ENCODE measurements around the gene ISYNA1. TPM values are rescaled to one million over a fixed set of nuclear protein-coding genes. Genes with fewer than 3 reads are reported as not detected.
"Not testable (repeated sequence)": the region's sequence is repeated elsewhere in the genome, so short reads cannot be mapped to it uniquely, and the experiment has no call there.

Gene ISYNA1
- total and polyA plus RNA-seq, 2 donors (not counting 1 experiment from before 2014, with no cell fraction given), result 22.6 to 28.3 TPM

DNA sequence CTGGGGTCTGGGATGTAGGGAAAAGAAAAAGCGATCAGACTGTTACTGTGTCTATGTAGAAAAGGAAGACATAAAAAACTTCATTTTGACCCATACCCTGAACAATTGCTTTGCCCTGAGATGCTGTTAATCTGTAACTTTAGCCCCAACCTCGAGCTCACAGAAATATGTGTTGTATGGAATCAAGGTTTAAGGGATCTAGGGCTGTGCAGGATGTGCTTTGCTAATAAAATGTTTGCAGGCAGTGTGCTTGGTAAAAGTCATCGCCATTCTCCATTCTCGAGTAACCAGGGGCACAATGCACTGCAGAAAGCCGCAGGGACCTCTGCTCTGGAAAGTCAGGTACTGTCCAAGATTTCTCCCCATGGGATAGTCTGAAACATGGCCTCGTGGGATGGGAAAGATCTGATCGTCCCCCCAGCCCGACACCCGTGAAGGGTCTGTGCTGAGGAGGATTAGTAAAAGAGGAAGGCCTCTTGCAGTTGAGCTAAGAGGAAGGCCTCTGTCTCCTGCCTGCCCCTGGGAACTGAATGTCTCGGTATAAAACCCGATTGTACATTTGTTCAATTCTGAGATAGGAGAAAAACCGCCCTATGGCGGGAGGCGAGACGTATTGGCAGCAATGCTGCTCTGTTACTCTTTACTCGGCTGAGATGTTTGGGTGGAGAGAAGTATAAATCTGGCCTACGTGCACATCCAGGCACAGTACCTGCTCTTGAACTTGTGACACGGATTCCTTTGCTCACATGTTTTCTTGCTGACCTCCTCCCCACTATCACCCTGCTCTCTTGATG is 35.3 kb downstream of the ISYNA1 start:
- H3K9me3 Mint-ChIP-seq (ENCODE audit: insufficient read depth); DNase-seq; ATAC-seq (ENCODE audit: low read depth); H3K27me3 Mint-ChIP-seq; H3K27me3 ChIP-seq (replicated peaks in 1 of 4; ENCODE audit: control extremely low read depth in 1 of 4, control insufficient read depth in 3 of 4, insufficient read depth in 4 of 4, low read length in 3 of 4); H3K9ac ChIP-seq (ENCODE audit: low read length); H4K20me1 ChIP-seq (ENCODE audit: control insufficient read depth, insufficient read depth, low read length, poor library complexity, severe bottlenecking); H2AFZ ChIP-seq (ENCODE audit: insufficient read depth, low read depth, low read length, poor library complexity, severe bottlenecking); H3K79me2 ChIP-seq (ENCODE audit: control insufficient read depth, insufficient read depth, low read length); H3K9me3 ChIP-seq (ENCODE audit: control extremely low read depth in 1 of 3, control insufficient read depth in 2 of 3, insufficient read depth in 1 of 3, low read length in 2 of 3); H3K36me3 ChIP-seq (replicated peaks in 1 of 2; ENCODE audit: control extremely low read depth in 1 of 2, control insufficient read depth in 1 of 2, extremely low read depth in 1 of 2, insufficient read depth in 2 of 2, low read length in 1 of 2); intact Hi-C loops (cut with micrococcal nuclease); H3K4me3 ChIP-seq (ENCODE audit: control extremely low read depth in 1 of 5, extremely low read depth in 1 of 5, insufficient read depth in 1 of 5, low read depth in 2 of 5, low read length in 4 of 5): not testable (repeated sequence)
- Histone ChIP-seq H3K4me1 (ENCODE audit: control insufficient read depth in 2 of 2, insufficient read depth in 2 of 2, low read length in 2 of 2) (peaks cover 20 to 32% of the 10 kb centered on the region in 2 donors), H3K4me2 (replicated peaks; ENCODE audit: low read depth, low read length, poor library complexity, severe bottlenecking) (peak overlapping the region; percentile 61), H3K27ac (ENCODE audit: low read length in 2 of 2) (peak overlapping the region; percentile 60 to 65)
- Mint-ChIP-seq H3K4me1 (peaks cover 34% of the 10 kb centered on the region), H3K27ac (peak overlapping the region; percentile 89), H3K4me3 (peak overlapping the region; percentile 60)
- CTCF ChIA-PET, result interaction anchor here (1.2 to 12.4 kb wide), 7 partner anchors 8 to 195 kb away, joined by 3 to 112 read pairs (median 6); partner anchors contain the start of gene SSBP4
- POLR2A ChIA-PET, result interaction anchor here (0.9 to 2.0 kb wide), 4 partner anchors 12 to 121 kb away, joined by 3 to 9 read pairs (median 5); partner anchors contain the start of genes JUND and SSBP4
- 38% methylated on average over 15 of the region's 18 CpGs for WGBS (ENCODE audit: insufficient coverage)

GRCh38 chr19:18401580-18402112 is 36.3 kb downstream of the ISYNA1 start:
- Histone ChIP-seq H4K20me1 (ENCODE audit: control insufficient read depth, insufficient read depth, low read length, poor library complexity, severe bottlenecking) (no peaks in the 10 kb centered on the region), H3K27ac (ENCODE audit: low read length in 2 of 2) (peak overlapping the region; percentile 60 to 65), H3K27me3 (replicated peaks in 1 of 4; ENCODE audit: control extremely low read depth in 1 of 4, control insufficient read depth in 3 of 4, insufficient read depth in 4 of 4, low read length in 3 of 4) (peaks cover 0 to 2% (median 0%) of the 10 kb centered on the region in 4 experiments), H3K9ac (ENCODE audit: low read length) (no peak overlapping the region), H3K4me2 (replicated peaks; ENCODE audit: low read depth, low read length, poor library complexity, severe bottlenecking) (peak overlapping the region; percentile 61), H3K79me2 (ENCODE audit: control insufficient read depth, insufficient read depth, low read length) (peaks cover 8% of the 10 kb centered on the region), H2AFZ (ENCODE audit: insufficient read depth, low read depth, low read length, poor library complexity, severe bottlenecking) (no peak overlapping the region), H3K36me3 (replicated peaks in 1 of 2; ENCODE audit: control extremely low read depth in 1 of 2, control insufficient read depth in 1 of 2, extremely low read depth in 1 of 2, insufficient read depth in 2 of 2, low read length in 1 of 2) (no peaks in the 10 kb centered on the region), H3K4me1 (ENCODE audit: control insufficient read depth in 2 of 2, insufficient read depth in 2 of 2, low read length in 2 of 2) (peaks cover 28 to 41% of the 10 kb centered on the region in 2 donors), H3K4me3 (ENCODE audit: control extremely low read depth in 1 of 5, extremely low read depth in 1 of 5, insufficient read depth in 1 of 5, low read depth in 2 of 5, low read length in 4 of 5) (no peak overlapping the region), H3K9me3 (ENCODE audit: control extremely low read depth in 1 of 3, control insufficient read depth in 2 of 3, insufficient read depth in 1 of 3, low read length in 2 of 3) (peaks cover 0 to 5% (median 0%) of the 10 kb centered on the region in 3 donors)
- Mint-ChIP-seq H3K4me3 (peak overlapping the region; percentile 46), H3K27ac (peak overlapping the region; percentile 86), H3K27me3 (no peaks in the 10 kb centered on the region), H3K4me1 (peaks cover 40% of the 10 kb centered on the region), H3K9me3 (ENCODE audit: insufficient read depth) (no peaks in the 10 kb centered on the region)
- intact Hi-C loops (cut with micrococcal nuclease), result loop anchor here (1.0 kb wide), 1 partner anchor 9 kb away; no protein-coding TSS in a partner anchor
- WGBS (ENCODE audit: insufficient coverage), result 20% methylated on average over 7 of the region's 7 CpGs
- DNase-seq (peak; percentile 63), ATAC-seq (ENCODE audit: low read depth) (peak; percentile 73)
- ChIA-PET CTCF (interaction anchor here (0.7 to 12.4 kb wide), 8 partner anchors 9 to 194 kb away, joined by 3 to 112 read pairs (median 6); partner anchors contain the start of gene SSBP4), POLR2A (interaction anchor here (0.6 to 2.0 kb wide), 6 partner anchors 9 to 120 kb away, joined by 3 to 9 read pairs (median 5); partner anchors contain the start of genes JUND and SSBP4)
- TF ChIP-seq CTCF (IDR thresholded peaks at IDR 0.05), result peak; percentile 19
- no peak for TF ChIP-seq EZH2 (IDR thresholded peaks at IDR 0.05; ENCODE audit: borderline replicate concordance, insufficient read depth, low read depth, low read length, poor library complexity, severe bottlenecking)
